ENCODE results near the gene IFTAP. TPM values are rescaled to one million over a fixed set of nuclear protein-coding genes. Genes with fewer than 3 reads are reported as not detected.

The IFTAP gene
- total and polyA plus RNA-seq, 2 donors (not counting 3 experiments of a cell fraction or from before 2014, with no cell fraction given) = 15.8 to 19.6 TPM

DNA sequence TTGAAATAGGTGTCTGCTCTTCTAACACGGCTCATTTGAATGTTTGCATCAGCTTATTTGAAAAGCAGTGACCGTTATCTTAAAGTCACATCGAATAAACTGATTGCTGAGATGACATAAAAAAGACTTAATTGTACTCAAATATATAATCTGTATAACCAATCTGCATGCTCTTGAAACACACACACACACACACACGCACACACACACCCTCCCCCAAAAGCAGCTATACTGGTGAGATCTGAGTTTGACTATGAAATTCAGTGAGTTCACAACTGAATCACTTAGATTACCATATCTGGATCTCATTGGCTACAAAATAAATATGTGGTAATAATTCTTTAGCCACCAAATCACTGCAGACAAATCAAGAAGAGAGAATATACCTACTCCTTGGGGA is 3.8 kb upstream of the IFTAP start:
- H3K27me3 ChIP-seq (ENCODE audit: control insufficient read depth in 2 of 2, insufficient read depth in 2 of 2, low read length in 2 of 2) = peaks cover 6 to 25% of the 10 kb centered on the region in 2 experiments
- no peak overlapping the region for H3K27ac ChIP-seq (ENCODE audit: insufficient read depth, low read depth, low read length)
- no peaks in the 10 kb centered on the region for H3K9me1 ChIP-seq (replicated peaks; ENCODE audit: control insufficient read depth, extremely low read depth, insufficient read depth, low read length)
- peaks cover 5% of the 10 kb centered on the region for H3K4me1 ChIP-seq (ENCODE audit: control insufficient read depth, extremely low read depth, insufficient read depth, low read length)
- dilution Hi-C loops (cut with MboI; ENCODE audit: extremely low pct_ligation_motif_present, low sequenced_read_pairs) = no loop called here
- no peak overlapping the region for H3K9ac ChIP-seq (replicated peaks; ENCODE audit: extremely low read depth, insufficient read depth, low read length)
- no TSS peak for BruUV-seq (replicated peaks)
- FAIRE-seq (no peak), DNase-seq (ENCODE audit: low read depth, low spot score) (no peak)
- H3K36me3 ChIP-seq (ENCODE audit: control insufficient read depth in 2 of 2, extremely low read depth in 1 of 2, insufficient read depth in 2 of 2, low read length in 2 of 2) = no peaks in the 10 kb centered on the region
- no peaks in the 10 kb centered on the region for H3K79me2 ChIP-seq (ENCODE audit: control insufficient read depth, insufficient read depth, low read length)
- no peak overlapping the region for H3K4me3 ChIP-seq (replicated peaks in 1 of 3; ENCODE audit: insufficient read depth in 1 of 3, low read depth in 1 of 3, low read length in 3 of 3)
- POLR2A ChIA-PET = no interaction called here
- CTCF ChIA-PET = no interaction called here
- no peaks in the 10 kb centered on the region for H4K20me1 ChIP-seq (replicated peaks; ENCODE audit: control insufficient read depth, extremely low read depth, insufficient read depth, low read length)
- intact Hi-C loops (cut with micrococcal nuclease) = no loop called here
- no peak for TF ChIP-seq JUN (IDR thresholded peaks at IDR 0.05; ENCODE audit: borderline replicate concordance, insufficient read depth, insufficient read length, low read depth)
- no peak for TF ChIP-seq GATA2 (IDR thresholded peaks at IDR 0.05; ENCODE audit: insufficient read depth, insufficient read length, low read depth, low read length)
- no peak for TF ChIP-seq POLR2AphosphoS5 (IDR thresholded peaks at IDR 0.05; ENCODE audit: insufficient read depth, low read depth, low read length)
- TF ChIP-seq EZH2 (IDR thresholded peaks at IDR 0.05; ENCODE audit: borderline replicate concordance, low read depth, low read length, severe bottlenecking) = no peak
- no peak for TF ChIP-seq CTCF (IDR thresholded peaks at IDR 0.05; ENCODE audit: extremely low read depth in 1 of 2, insufficient read depth in 1 of 2, low read depth in 1 of 2, low read length in 2 of 2)
- TF ChIP-seq FOS (IDR thresholded peaks at IDR 0.05; ENCODE audit: borderline replicate concordance, insufficient read depth, low read length) = no peak
- TF ChIP-seq MYC (IDR thresholded peaks at IDR 0.05; ENCODE audit: low read depth, low read length) = no peak
- no peak for TF ChIP-seq POLR2A (IDR thresholded peaks at IDR 0.05; ENCODE audit: low read depth, low read length)
- TF ChIP-seq, protein P1, sequence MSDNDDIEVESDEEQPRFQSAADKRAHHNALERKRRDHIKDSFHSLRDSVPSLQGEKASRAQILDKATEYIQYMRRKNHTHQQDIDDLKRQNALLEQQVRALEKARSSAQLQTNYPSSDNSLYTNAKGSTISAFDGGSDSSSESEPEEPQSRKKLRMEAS (IDR thresholded peaks at IDR 0.05; ENCODE audit: insufficient read depth, insufficient read length) = no peak
- no peaks in the 10 kb centered on the region for H3K9me3 ChIP-seq (replicated peaks; ENCODE audit: control insufficient read depth, insufficient read depth, low read length)
- no peak overlapping the region for H3K4me2 ChIP-seq (ENCODE audit: insufficient read depth, low read length)
- H2AFZ ChIP-seq (ENCODE audit: low read depth, low read length) = no peak overlapping the region

All from endothelial cell of umbilical vein (primary cell).